Measurements from ENCODE around the gene PFKFB4.

GRCh38 chr3:48558493-48559134 is 2.0 kb upstream of the PFKFB4 start:
- TF ChIP-seq CC2D1A (IDR thresholded peaks at IDR 0.05): no peak
- TF ChIP-seq PRPF4 (IDR thresholded peaks at IDR 0.05; ENCODE audit: insufficient read depth, low read depth, low read length, poor library complexity, severe bottlenecking): no peak
- TF ChIP-seq ZBTB11 (CRISPR knock-in tag; IDR thresholded peaks at IDR 0.05): no peak
- TF ChIP-seq POLR2AphosphoS5 (IDR thresholded peaks at IDR 0.05; ENCODE audit: control insufficient read depth, insufficient read depth, low read depth, low read length): no peak
- no peak for TF ChIP-seq SMC3 (conservative IDR thresholded peaks at IDR 0.05; ENCODE audit: insufficient read depth, low read depth, low read length)
- no peak for TF ChIP-seq FOXP1 (CRISPR knock-in tag; IDR thresholded peaks at IDR 0.05)
- TF ChIP-seq HMG20A (CRISPR knock-in tag; conservative IDR thresholded peaks at IDR 0.05): no peak
- TF ChIP-seq MYNN (IDR thresholded peaks at IDR 0.05): no peak
- TF ChIP-seq MYNN (CRISPR knock-in tag; IDR thresholded peaks at IDR 0.05): no peak
- TF ChIP-seq NR1H2 (CRISPR knock-in tag; IDR thresholded peaks at IDR 0.05): no peak
- TF ChIP-seq CTCF (IDR thresholded peaks at IDR 0.05 in 2 of 3, conservative IDR thresholded peaks at IDR 0.05 in 1 of 3; ENCODE audit: insufficient read depth in 2 of 3, low read depth in 1 of 3, low read length in 3 of 3): peak in 1 of 3 experiments; percentile 27; a peak in 1 of 6 replicates

Measured in K562 (cell line).